Loucy (cell line): ENCODE data around the gene AIG1.

Source experiments
- CTCF ChIP-seq: fragments of 200-600 bp; sonication (generic); conservative IDR thresholded peaks from 2 replicates; pipeline ENCODE4 v1.5.1; 2014; ENCODE audit warnings: mild to moderate bottlenecking, antibody characterized with exemption, low read length
- EZH2phosphoT487 ChIP-seq: fragments of 200-600 bp; IDR thresholded peaks from 2 replicates; pipeline ENCODE4 v1.6.1; 2018; ENCODE audit warnings: antibody characterized with exemption, mild to moderate bottlenecking, moderate library complexity, borderline replicate concordance

DNA sequence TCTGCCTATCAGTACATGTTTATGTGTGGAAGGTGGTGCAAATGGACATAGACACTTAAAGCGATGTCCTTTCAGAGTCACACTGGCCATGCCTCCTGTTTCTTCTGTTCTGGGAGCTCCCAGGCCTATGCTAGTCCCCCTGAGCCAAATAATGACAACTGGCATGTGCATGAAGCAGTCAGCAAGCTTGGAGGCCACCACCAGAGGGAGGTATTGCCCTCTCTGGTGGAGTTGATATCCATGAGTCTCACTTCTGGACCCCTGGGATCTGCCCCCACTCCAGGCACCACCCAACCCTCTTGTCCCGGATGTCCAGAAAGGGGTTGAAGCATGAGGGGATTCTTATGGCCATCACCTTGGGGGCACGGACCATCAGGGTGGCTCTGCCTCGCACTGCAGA is 172.2 kb downstream of the AIG1 start:
- TF ChIP-seq CTCF (peak; percentile 91), EZH2phosphoT487 (no peak)
